Fibroblast of gingiva (primary cell): Measurements from ENCODE around the gene NAXD.
A peak's percentile ranks its signal among the peaks of the same experiment; 100 is the strongest.
"Not testable (repeated sequence)": the region's sequence is repeated elsewhere in the genome, so short reads cannot be mapped to it uniquely, and the experiment has no call there.

ENCODE experiments used
- DNase-seq: peaks from one replicate; pipeline ENCODE4 v3.0.0-alpha.2; 2011; ENCODE audit warnings: low read depth

The NAXD gene

DNA sequence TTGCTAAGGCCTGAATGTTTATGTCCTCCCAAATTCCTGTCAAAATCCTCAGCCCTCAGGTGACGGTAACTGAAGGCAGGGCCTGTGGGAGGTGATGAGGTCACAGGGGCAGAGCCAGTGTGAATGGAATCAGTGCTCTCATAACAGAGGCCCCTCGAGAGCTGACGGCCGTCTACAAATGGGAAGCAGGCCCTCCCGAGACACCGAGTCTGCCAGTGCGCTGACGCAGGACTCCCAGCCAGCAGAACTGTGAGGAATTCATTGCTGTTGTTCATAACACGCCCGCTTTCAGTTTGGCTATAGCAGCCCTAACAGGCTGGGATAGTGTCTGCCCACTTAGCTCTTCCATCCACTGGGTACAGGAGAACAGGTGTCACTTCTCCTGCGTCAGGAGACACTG is 49.3 kb downstream of the NAXD start:
- DNase-seq = no peak

- DNase-seq = no peak
These were observed 50.3 kb downstream of the NAXD start for GRCh38 chr13:110665491-110666254.

GRCh38 chr13:110666255-110666533 is 50.8 kb downstream of the NAXD start:
- DNase-seq = no peak

DNA sequence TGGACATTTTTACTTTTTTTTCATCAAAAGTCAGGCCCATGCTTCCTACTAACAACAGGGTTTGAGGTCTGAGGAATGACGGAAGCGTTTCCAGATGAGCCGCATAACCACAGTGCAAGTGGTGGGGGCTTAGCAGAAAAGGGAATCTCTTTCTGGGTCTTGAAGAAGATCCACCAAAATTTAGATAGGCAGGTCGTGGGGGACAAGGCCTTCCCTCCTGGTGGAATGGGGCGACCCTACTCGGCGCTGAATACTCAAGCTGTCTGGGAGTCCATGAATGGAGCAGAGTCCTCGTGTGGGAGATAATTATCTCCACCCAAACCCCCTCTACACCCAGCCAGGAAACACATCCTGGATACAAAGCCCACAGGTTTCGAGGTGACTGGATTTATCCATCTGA is 53.7 kb downstream of the NAXD start:
- no peak for DNase-seq

DNA sequence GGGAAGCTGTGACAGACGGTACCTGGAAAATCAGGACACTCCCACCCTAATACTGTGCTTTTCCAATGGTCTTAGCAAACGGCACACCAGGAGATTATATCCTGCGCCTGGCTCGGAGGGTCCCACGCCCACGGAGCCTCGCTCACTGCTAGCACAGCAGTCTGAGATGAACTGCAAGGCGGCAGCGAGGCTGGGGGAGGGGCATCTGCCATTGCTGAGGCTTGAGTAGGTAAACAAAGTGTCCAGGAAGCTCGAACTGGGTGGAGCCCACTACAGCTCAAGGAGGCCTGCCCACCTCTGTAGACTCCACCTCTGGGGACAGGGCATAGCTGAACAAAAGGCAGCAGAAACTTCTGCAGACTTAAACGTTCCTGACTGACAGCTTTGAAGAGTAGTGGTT is 54.5 kb downstream of the NAXD start:
- not testable (repeated sequence) for DNase-seq

DNA sequence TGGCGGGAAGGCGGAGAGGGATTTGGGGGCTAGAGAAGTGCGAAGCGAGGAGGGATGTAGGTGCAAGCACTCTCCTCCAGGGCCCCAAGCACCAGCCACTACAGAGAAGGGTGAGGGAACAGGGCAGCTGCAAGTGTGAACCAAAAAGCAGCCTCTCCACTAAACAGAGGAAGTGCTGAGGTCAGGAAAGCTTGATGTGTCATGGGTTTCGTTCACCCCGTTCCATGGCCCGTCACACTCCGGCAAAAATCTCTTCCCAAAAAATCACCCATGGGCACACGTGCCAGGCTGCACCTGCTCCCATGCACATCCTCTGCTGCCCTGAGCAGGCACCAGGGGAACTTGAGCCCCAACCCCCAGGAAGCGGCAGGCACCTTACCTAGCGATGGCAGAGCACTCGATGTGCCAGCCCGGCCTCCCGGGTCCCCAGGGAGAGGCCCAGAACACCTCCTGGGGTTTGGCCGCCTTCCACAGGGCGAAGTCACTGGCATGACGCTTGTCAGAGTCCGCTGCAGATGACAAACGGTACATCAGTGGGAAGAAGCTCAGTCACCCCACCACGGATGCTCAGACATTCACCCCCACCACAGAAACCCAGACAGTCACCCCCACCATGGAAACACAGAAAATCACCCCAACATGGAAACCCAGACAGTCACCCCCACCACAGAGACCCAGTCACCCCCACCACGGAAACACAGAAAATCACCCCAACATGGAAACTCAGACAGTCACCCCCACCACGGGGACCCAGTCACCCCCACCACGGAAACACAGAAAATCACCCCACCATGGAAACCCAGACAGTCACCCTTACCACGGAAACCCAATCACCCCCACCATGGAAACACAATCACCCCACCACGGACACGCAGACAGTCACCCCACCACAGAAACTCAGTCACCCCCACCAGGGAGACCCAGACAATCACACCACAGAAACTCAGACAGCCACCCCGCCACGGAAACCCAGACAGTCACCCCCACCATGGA is 61.5 kb downstream of the NAXD start:
- DNase-seq = no peak

DNA sequence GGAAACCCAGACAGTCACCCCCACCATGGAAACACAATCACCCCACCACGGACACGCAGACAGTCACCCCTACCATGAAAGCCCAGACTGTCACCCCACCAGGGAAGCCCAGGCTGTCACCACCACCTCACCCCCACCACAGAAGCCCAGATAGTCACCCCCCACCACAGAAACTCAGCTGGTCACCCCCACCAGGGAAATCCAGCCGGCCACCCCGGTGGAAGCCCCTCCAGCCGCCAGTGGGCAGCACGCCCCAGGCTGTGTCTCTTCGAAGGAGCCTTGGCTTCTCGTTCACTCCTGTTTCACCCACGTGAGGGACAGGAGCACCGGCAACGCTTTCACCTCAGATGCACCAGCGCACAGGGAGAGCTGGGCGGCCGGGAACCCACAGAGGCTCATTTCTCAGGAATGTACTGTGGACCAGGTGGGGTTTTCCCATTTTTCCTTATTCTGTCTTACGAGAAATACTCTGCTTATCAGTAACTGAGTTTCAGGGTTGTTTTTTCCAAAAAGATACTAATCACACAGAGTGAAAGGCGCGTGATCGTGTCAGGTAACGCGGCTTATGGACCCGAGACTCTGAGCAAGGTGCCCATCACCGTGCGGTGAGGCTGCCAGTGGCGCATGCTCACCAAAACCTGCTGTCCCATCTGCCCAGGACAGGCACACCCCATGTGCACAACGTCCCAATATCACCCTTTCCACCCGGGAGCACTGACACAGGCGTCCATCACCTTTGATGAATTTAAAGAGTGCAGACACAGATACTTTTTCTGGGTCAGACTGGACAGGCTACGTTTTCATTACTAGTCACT is 62.6 kb downstream of the NAXD start:
- no peak for DNase-seq

DNA sequence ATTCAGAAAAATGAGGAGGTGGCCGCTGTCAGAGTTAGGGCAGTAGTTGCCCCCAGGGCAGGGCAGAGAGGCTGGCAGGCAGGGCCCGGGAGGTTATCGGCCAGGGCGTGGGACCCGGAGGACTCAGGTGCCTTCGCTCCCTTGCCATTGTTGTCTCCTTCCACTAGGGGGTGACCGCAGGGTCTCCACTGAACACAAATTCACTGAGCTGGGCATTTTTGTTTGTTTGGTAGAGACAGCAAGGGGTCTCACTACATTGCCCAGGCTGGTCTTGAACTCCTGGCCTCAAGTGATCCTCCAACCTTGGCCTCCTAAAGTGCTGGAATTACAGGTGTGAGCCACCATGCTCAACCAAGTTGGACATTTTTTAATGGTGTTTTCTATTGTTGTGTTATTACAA is 65.5 kb downstream of the NAXD start:
- no peak for DNase-seq

- no peak for DNase-seq
These were observed 66.7 kb downstream of the NAXD start for GRCh38 chr13:110681868-110682550.

GRCh38 chr13:110682746-110683145 is 67.4 kb downstream of the NAXD start:
- no peak for DNase-seq

DNA sequence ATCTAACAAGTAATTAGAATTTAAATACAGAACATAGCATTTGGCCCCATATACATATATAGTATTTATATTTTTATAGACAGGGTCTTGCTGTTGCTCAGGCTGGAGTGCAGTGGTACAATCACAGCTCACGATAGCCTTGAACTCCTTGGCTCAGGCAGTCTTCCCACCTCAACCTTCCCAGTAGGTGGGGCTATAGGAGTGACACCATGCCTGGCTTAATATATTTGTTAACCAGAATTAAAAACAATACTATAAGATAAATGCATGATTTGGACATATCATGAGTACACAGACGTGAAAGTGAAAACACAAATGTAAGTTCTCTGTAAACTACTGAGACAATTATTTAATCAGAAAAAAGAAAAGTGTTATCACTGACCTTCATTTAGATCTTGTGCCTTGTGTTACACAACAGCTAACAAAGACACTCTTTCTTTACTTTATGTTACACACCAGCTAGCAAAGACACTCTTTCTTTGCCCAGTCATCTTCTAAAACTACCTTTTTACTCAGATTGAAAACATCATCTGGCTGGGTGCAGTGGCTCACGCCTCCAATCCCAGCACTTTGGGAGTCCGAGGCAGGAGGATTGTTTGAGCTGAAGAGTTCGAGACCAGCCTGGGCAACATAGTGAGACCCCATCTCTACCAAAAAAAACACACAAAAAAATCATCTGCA is 68.0 kb downstream of the NAXD start:
- no peak for DNase-seq

DNA sequence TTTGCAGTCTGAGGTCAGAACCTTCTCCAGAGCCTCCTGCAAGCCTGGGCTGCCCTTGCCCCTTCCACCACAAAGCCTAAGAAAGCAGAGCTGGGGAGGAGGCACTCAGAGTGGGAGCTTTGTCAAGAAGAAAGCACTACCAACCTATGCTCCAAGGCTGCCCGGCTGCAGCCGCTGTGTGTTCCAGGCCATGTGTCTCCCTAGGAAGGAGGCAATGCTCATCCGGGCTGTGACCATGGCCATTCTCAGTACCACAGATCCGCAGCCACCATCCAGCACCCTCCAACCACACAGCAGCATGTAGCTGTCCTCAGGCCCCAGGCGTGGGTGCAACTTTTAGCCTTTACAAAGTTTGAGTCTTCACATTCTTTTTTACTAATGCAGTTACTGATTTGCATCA is 68.6 kb downstream of the NAXD start:
- no peak for DNase-seq

DNA sequence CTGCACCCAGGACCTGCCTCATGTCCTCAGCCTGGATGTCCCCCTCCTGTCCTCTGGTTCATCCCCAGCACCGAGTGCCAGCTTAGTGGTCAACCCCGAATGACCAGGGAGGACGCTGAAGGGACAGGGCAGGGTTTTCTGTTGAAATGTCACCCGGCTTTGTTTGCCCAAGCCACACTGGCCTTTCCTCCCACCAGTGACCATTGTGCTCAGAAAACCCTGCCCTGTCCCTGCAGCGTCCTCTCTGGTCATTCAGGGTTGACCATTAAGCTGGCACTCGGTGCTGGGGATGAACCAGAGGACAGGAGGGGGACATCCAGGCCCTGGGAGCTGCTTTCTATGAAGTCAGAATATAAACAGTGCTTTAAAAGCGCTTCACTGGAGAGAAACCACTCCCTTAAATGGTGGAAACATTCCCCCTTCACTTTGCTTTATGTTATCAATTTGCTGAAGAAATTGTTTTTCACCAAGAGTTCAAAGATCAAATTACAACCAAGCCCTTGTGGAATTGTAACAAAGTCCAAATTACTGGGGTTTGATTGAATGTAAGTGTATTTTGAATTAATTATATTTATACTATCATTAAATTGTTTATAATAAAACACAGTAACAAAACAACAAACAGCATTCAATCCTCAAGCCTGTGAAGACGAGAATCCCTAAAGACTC is 69.2 kb downstream of the NAXD start:
- no peak for DNase-seq

DNA sequence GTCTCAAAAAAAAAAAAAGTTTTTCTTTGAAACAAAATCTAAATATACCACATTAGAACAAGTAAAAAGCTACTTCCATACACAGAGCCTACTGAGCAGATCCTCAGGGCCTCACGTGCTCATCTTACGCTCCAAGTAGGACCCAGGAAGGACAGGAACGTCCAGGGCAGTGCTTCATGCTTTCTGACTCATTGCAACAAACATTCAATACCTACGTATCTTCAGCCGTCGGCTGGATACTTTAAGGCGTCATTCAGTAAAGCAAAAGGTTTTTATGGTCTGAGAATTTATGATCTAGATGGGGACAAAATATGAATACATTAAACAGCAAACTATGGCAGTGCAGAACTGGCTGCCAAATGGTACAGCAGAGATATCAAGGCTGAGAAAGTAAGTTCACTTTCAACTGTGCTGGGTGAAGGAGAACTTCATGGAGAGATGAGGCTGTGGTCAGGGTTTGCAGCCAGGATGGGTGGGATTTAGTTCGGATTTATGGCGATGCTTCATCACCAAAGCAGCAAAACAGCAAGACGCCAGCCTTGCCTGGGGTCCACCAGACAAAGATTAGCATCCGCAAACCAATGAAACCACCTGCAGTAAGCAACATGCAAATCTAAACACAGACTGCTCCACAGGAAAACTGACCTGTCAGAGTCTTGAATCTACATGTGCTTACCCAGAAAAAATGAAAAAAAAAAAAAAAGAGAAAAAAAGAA is 70.1 kb downstream of the NAXD start:
- peak; percentile 45 for DNase-seq

GRCh38 chr13:110687736-110688135 is 72.4 kb downstream of the NAXD start:
- no peak for DNase-seq

DNA sequence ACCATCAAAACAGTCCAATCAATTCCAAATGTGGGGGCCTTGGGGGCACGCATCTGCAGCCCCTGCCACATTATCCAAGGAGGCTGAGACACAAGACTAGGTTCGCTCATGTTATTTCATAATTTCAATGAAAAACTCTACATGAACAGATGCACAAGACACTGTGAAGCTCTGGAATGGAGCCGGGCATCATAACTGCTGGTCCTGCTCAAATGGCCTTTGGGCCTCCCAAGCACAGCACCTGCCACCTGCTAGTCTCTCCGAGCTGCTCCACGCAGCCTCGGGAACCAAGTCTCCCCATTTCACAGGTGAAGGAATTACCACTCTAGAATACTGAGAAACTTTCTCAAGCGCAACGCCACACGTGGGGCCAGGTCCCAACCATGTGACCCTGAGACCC is 73.7 kb downstream of the NAXD start:
- DNase-seq = no peak
